CD4-positive, alpha-beta memory T cell (primary cell): ENCODE data around the gene FAM153A. TPM values are rescaled to one million over a fixed set of nuclear protein-coding genes. Genes with fewer than 3 reads are reported as not detected.
"Not testable (repeated sequence)": the region's sequence is repeated elsewhere in the genome, so short reads cannot be mapped to it uniquely, and the experiment has no call there.

ENCODE experiments used
- CTCF ChIA-PET: fragments of 350-600 bp; sonication (Branson Sonifier 250); formaldehyde crosslinking; loops from one replicate; lab custom pipeline; 2021; ENCODE audit warnings: inconsistent platforms; ENCODE audit not compliant: partially characterized antibody; lab: Charles Lee
- POLR2A ChIA-PET: fragments of 350-600 bp; sonication (Branson Sonifier 250); formaldehyde crosslinking; loops from one replicate; lab custom pipeline; 2021; ENCODE audit not compliant: partially characterized antibody; lab: Charles Lee
- DNase-seq, 5 donors: peaks; one replicate each; pipeline versions ENCODE4 v3.0.0 to v3.0.0-alpha.2; 2020 to 2022; ENCODE audit warnings: mixed read lengths in 1 of 5
- H3K27ac ChIP-seq: one replicate; pipeline ENCODE4 v1.7.0; 2013; ENCODE audit warnings: low read depth, low read length
- H3K27me3 ChIP-seq: 2 replicates; pipeline ENCODE4 v1.7.0; 2013; ENCODE audit warnings: mild to moderate bottlenecking, low read length, moderate library complexity; ENCODE audit not compliant: insufficient read depth
- H3K36me3 ChIP-seq: 2 replicates; pipeline ENCODE4 v1.7.0; 2013; ENCODE audit warnings: mild to moderate bottlenecking, low read length, moderate library complexity; ENCODE audit not compliant: insufficient read depth
- H3K4me1 ChIP-seq: 2 replicates; pipeline ENCODE4 v1.7.0; 2013; ENCODE audit warnings: mild to moderate bottlenecking, low read length, moderate library complexity; ENCODE audit not compliant: insufficient read depth
- H3K4me3 ChIP-seq, 2 donors: one replicate each; pipeline ENCODE4 v1.7.0; 2013; ENCODE audit warnings: low read length in 2 of 2, mild to moderate bottlenecking in 1 of 2
- H3K9me3 ChIP-seq, 2 donors: one replicate each; pipeline ENCODE4 v1.7.0; 2013; ENCODE audit warnings: low read length in 2 of 2, control low read depth in 1 of 2; ENCODE audit not compliant: control insufficient read depth in 1 of 2
- H3K27ac Mint-ChIP-seq, 7 donors: one replicate each; pipeline ENCODE4 v1.8.0; 2020 to 2021; ENCODE audit warnings: mixed read lengths in 7 of 7, mild to moderate bottlenecking in 6 of 7, inconsistent platforms in 3 of 7, moderate library complexity in 3 of 7
- H3K27me3 Mint-ChIP-seq, 2 donors: one replicate each; pipeline ENCODE4 v1.8.0; 2020 to 2021; ENCODE audit warnings: mixed read lengths in 2 of 2
- H3K36me3 Mint-ChIP-seq, 2 donors: one replicate each; pipeline ENCODE4 v1.8.0; 2020 to 2021; ENCODE audit warnings: mixed read lengths in 2 of 2, inconsistent platforms in 1 of 2, mild to moderate bottlenecking in 1 of 2
- H3K4me1 Mint-ChIP-seq, 4 donors: one replicate each; pipeline ENCODE4 v1.8.0; 2020 to 2021; ENCODE audit warnings: mixed read lengths in 4 of 4, mild to moderate bottlenecking in 1 of 4
- H3K4me3 Mint-ChIP-seq, 8 donors: one replicate each; pipeline ENCODE4 v1.8.0; 2020 to 2021; ENCODE audit warnings: mixed read lengths in 8 of 8, mild to moderate bottlenecking in 7 of 8, moderate library complexity in 6 of 8, inconsistent platforms in 3 of 8
- H3K9me3 Mint-ChIP-seq, 8 donors: one replicate each; pipeline ENCODE4 v1.8.0; 2020 to 2021; ENCODE audit warnings: mixed read lengths in 8 of 8, mild to moderate bottlenecking in 5 of 8, inconsistent platforms in 3 of 8, moderate library complexity in 1 of 8
- intact Hi-C: fragments of 100-400 bp; cut with micrococcal nuclease; formaldehyde crosslinking; loops from one replicate; pipeline ENCODE4 v1.15.1; 2023
- polyA plus RNA-seq, 2 donors: library from polyadenylated mRNA; unstranded; fragments of 300-500 nt; fragmentation: Illumina TruSeq; gene quantifications; one replicate each; pipeline ENCODE4 v1.2.3, GENCODE V29; 2021
- total RNA-seq, 2 experiments: library from RNA; stranded (reverse); gene quantifications; one replicate each; pipeline ENCODE4 v1.2.3, GENCODE V29; 2021

Gene FAM153A
- total and polyA plus RNA-seq, 4 experiments from 2014 or later = 2.0 to 116 (median 48.0) TPM

DNA sequence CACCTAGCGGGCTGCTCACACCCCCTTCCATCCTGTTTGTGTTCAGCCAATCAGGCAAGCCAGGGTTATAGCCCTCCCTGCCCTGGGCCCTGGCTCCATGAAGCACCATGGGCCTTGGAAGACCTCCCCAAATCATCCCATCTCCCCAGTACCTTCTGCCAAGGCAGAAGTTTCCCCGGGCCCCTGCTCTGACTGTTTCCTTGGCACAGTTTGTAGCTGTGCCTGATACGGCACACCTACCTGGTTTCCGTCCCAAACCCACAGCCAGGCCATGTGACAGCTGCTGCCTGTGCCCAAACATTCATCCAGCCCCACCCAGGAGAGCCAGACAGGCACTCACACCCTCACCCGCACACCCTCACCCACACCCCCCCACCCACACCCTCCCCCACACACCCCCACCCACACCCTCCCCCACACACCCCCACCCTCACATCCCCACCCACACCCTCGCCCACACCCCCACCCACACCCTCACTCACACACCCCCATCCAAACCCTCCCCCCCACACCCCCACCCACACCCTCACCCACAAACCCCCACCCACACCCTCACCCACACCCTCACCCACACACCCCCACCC is 29.6 kb upstream of the FAM153A start:
- CTCF ChIA-PET, POLR2A ChIA-PET, intact Hi-C loops: not testable (repeated sequence)

DNA sequence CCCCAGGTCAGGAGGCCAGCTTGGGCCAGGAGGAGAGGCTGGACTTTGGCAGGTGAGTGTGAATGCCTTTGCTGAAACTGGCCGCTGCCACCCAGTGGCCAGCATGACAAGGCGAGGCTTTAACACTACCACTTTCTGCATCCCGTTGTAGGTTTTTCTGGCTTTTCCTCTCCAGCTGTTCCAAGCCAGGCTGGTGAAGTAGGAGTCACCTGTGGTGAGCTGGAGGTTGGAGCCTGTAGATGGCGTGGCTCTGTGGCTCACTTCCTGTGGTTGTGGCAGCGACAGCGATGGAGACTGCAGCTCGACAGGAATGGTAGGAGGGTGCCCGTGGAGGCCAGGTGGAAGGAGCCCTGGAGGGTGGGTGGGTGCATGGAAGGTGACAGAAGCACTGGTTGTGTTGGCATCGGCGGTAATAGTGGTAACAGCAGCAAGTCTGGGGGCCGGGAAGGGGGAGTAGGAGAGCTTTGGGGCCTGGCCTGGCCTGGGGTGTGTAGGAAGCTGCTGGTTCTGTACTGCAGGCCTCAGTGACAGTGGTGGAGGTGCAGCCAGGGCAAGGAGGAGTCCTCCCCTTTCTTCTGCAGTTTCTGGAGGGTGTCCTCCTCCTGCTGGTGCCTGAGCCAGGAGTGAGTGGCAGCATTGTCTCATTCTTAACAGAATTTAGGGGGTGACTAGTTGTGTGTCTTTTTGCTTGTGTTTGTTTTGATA is 26.7 kb upstream of the FAM153A start:
- CTCF ChIA-PET, H3K9me3 ChIP-seq, H3K27me3 ChIP-seq, H3K27me3 Mint-ChIP-seq, intact Hi-C loops, H3K36me3 Mint-ChIP-seq, H3K9me3 Mint-ChIP-seq, H3K4me1 ChIP-seq, H3K4me3 ChIP-seq, POLR2A ChIA-PET, H3K27ac ChIP-seq, H3K36me3 ChIP-seq: not testable (repeated sequence)
- peak; percentile 48 to 72 (median 53) for DNase-seq
- H3K4me1 Mint-ChIP-seq = peaks cover 0 to 20% (median 2%) of the 10 kb centered on the region in 4 donors
- H3K4me3 Mint-ChIP-seq = peak overlapping the region; percentile 53 to 84 (median 74)
- peak overlapping the region in 4 of 7 donors; percentile 65 to 88 (median 76) for H3K27ac Mint-ChIP-seq

More for the DNA sequence above, 29.6 kb upstream of the FAM153A start:
- not testable (repeated sequence) for H3K9me3 ChIP-seq, H3K4me1 ChIP-seq, H3K36me3 ChIP-seq, H3K4me3 Mint-ChIP-seq, H3K27ac ChIP-seq, H3K27me3 ChIP-seq, H3K9me3 Mint-ChIP-seq, H3K4me1 Mint-ChIP-seq, H3K36me3 Mint-ChIP-seq, H3K27me3 Mint-ChIP-seq, H3K4me3 ChIP-seq
- peak in 2 of 5 donors; percentile 52 to 54 for DNase-seq
- peak overlapping the region in 4 of 7 donors; percentile 46 to 57 (median 50) for H3K27ac Mint-ChIP-seq

DNA sequence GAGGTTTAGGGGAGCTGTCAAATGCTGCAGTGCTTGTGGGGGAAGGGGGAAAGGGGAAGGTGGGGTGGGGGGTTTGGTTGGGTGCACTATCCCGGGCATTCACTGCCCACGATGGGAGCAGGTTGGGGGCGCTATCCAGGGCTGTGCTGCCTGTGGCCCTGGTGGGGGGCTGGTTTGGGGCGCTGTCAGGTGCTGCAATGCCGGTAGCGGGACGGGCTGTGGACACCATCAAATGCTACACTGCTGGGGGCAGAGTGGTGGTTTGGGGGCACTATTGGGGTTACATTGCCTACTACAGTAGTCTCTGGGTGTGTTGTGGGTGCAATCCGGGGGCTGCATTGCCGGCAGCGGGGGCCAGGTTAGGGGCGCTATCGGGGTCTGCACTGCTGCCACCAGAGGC is 25.7 kb upstream of the FAM153A start:
- H3K4me3 Mint-ChIP-seq, H3K9me3 Mint-ChIP-seq, H3K27me3 Mint-ChIP-seq, H3K27me3 ChIP-seq, DNase-seq, H3K4me3 ChIP-seq, CTCF ChIA-PET, intact Hi-C loops, H3K36me3 Mint-ChIP-seq, H3K27ac Mint-ChIP-seq, H3K36me3 ChIP-seq, H3K4me1 ChIP-seq, POLR2A ChIA-PET, H3K9me3 ChIP-seq, H3K27ac ChIP-seq: not testable (repeated sequence)
- H3K4me1 Mint-ChIP-seq = peaks cover 0 to 27% (median 2%) of the 10 kb centered on the region in 4 donors

DNA sequence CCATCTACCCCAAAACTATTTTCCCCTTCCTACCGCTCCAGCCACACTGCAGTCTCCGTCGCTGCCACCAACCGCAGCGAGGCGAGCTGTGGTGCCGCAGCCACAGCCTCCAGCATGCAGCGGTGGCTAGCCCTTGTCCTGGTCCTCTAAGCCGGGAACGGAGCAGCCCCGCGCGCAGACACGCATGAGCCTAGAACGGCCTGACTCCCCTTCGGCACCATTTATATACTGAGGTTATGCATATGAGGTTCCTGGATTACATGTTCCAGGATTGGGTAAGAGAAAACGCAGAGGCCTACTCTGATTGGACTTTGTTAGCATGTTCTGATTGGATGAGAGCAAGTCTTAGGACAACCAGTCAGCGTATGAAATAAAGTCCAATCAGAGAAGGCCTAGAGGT is 24.6 kb upstream of the FAM153A start:
- intact Hi-C loops = not testable (repeated sequence)

DNA sequence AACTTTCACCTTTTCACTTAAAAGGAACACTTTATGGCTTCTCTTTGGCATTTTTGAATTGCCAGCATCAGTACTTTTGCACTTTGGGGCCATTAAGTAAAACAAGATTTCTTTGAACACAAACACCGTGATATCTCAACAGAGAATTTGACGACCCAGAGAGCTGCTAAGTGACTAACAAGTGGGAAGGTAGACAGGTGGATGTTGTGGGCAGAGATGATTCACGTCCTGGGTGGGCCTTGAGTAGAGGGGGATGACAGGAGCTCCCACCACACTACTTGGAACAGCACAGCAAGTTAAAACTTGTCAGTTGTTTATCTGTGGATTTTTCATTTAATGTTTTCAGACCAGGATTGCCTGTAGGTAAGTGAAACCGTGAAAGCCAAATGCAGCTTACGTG is 18.7 kb upstream of the FAM153A start:
- H3K36me3 ChIP-seq, H3K9me3 Mint-ChIP-seq, H3K36me3 Mint-ChIP-seq, H3K27me3 Mint-ChIP-seq, H3K9me3 ChIP-seq, CTCF ChIA-PET, POLR2A ChIA-PET, H3K4me1 ChIP-seq, H3K4me3 ChIP-seq, intact Hi-C loops, H3K27me3 ChIP-seq, DNase-seq, H3K27ac ChIP-seq: not testable (repeated sequence)
- H3K4me3 Mint-ChIP-seq = peak overlapping the region in 5 of 8 donors; percentile 29 to 64 (median 43)
- H3K4me1 Mint-ChIP-seq = peaks cover 0 to 27% (median 3%) of the 10 kb centered on the region in 4 donors
- H3K27ac Mint-ChIP-seq = peak overlapping the region in 5 of 7 donors; percentile 7 to 84 (median 54)

More for the DNA sequence above, 24.6 kb upstream of the FAM153A start:
- Mint-ChIP-seq H3K4me1 (peaks cover 0 to 32% (median 2%) of the 10 kb centered on the region in 4 donors), H3K27ac (peak overlapping the region in 3 of 7 donors; percentile 78 to 82 (median 80)), H3K4me3 (peak overlapping the region in 1 of 8 donors; percentile 62)
- H3K4me1 ChIP-seq, DNase-seq, POLR2A ChIA-PET, H3K27me3 Mint-ChIP-seq, H3K27me3 ChIP-seq, CTCF ChIA-PET, H3K9me3 ChIP-seq, H3K4me3 ChIP-seq, H3K36me3 ChIP-seq, H3K27ac ChIP-seq, H3K36me3 Mint-ChIP-seq, H3K9me3 Mint-ChIP-seq: not testable (repeated sequence)

DNA sequence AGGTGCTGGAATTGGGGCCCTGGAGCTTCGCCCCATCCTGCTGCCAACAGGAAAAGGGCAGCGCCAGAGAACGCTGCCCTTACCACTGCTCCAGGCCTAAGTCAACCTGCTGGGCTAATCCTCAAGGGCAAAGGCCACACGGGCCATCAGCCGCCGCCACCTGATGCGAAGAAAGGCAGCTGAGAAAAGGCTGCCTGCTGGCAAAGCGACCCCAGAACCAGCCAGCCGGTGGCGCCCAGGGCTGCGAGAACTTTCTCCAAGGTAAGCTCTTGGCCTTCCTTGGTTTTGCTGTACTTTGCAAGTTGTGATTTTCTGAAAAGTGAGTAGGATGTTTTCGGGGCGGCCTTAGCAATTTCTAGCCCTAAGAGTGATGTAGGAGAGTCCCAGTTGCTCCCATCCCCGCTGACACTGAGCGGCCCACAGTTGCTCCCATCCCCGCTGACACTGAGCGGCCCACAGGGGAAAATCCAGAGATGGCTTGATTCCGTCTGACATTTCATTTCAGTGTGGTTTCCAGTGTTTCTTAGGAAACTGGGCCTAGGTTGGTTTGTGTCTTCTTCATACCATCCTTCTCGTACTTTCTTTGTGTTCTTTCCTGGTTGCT is 15.6 kb upstream of the FAM153A start:
- H3K4me1 ChIP-seq, H3K36me3 Mint-ChIP-seq, H3K9me3 ChIP-seq, H3K27me3 Mint-ChIP-seq, H3K4me3 Mint-ChIP-seq, H3K36me3 ChIP-seq, H3K27ac ChIP-seq, H3K9me3 Mint-ChIP-seq, intact Hi-C loops, CTCF ChIA-PET, POLR2A ChIA-PET, H3K27ac Mint-ChIP-seq, H3K27me3 ChIP-seq, H3K4me3 ChIP-seq: not testable (repeated sequence)
- peaks cover 3 to 13% (median 9%) of the 10 kb centered on the region in 4 donors for H3K4me1 Mint-ChIP-seq
- peak in 3 of 5 donors; percentile 26 to 30 (median 26) for DNase-seq

DNA sequence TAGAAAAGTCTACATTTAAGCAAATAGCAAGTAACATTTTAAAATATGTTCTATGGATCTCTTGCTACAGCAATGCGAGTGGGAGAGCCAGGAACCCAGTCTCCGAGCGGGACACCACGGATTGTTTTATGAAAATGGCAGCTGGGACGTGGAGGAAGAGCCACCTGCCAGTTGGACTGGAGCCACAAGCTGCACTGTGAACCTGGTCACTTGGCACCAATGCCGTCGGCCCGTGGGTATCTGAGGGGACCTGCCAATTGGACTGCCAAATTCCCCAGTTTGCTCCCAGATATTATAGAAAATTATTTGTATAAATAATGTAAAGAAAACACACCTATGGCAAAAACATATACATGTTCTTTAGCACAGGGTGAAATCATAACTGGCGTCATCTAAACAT is 10.6 kb upstream of the FAM153A start:
- H3K4me3 ChIP-seq, DNase-seq, H3K27ac ChIP-seq, H3K36me3 Mint-ChIP-seq, H3K4me3 Mint-ChIP-seq, H3K27me3 ChIP-seq, CTCF ChIA-PET, H3K27me3 Mint-ChIP-seq, H3K36me3 ChIP-seq, H3K9me3 Mint-ChIP-seq, POLR2A ChIA-PET, H3K4me1 ChIP-seq, H3K27ac Mint-ChIP-seq, H3K9me3 ChIP-seq, intact Hi-C loops: not testable (repeated sequence)
- peaks cover 2 to 13% (median 5%) of the 10 kb centered on the region in 4 donors for H3K4me1 Mint-ChIP-seq
